Activated CD4-positive, alpha-beta T cell treated with anti-CD3 and anti-CD28 coated beads, Interleukin-2, amount 10 ng/mL, durations not matched to agents 24 days and 14 days (primary cell): ENCODE data around the gene PLEKHG1. TPM values are rescaled to one million over a fixed set of nuclear protein-coding genes. Genes with fewer than 3 reads are reported as not detected.

ENCODE experiments used
- DNase-seq: peaks from one replicate; pipeline ENCODE4 v3.0.0; 2022
- H3K27ac Mint-ChIP-seq: one replicate; pipeline ENCODE4 v1.8.0; 2022; ENCODE audit warnings: mild to moderate bottlenecking, mixed read lengths
- H3K27me3 Mint-ChIP-seq: one replicate; pipeline ENCODE4 v1.8.0; 2022; ENCODE audit warnings: mixed read lengths
- H3K36me3 Mint-ChIP-seq: one replicate; pipeline ENCODE4 v1.8.0; 2022; ENCODE audit warnings: low read depth, mild to moderate bottlenecking, mixed read lengths
- H3K4me1 Mint-ChIP-seq: one replicate; pipeline ENCODE4 v1.8.0; 2021; ENCODE audit warnings: mixed read lengths
- H3K4me3 Mint-ChIP-seq: one replicate; pipeline ENCODE4 v1.8.0; 2022; ENCODE audit warnings: mild to moderate bottlenecking, moderate library complexity, mixed read lengths
- H3K9me3 Mint-ChIP-seq: one replicate; pipeline ENCODE4 v1.8.0; 2021; ENCODE audit warnings: mixed read lengths
- intact Hi-C: fragments of 100-400 bp; cut with micrococcal nuclease; formaldehyde crosslinking; loops from one replicate; pipeline ENCODE4 v1.15.1; 2023
- total RNA-seq: library from RNA; stranded (reverse); gene quantifications from 2 replicates; pipeline ENCODE4 v1.2.3, GENCODE V29; 2022

The PLEKHG1 gene
- total RNA-seq: 0.42 and 0.47 TPM in 2 replicates

DNA sequence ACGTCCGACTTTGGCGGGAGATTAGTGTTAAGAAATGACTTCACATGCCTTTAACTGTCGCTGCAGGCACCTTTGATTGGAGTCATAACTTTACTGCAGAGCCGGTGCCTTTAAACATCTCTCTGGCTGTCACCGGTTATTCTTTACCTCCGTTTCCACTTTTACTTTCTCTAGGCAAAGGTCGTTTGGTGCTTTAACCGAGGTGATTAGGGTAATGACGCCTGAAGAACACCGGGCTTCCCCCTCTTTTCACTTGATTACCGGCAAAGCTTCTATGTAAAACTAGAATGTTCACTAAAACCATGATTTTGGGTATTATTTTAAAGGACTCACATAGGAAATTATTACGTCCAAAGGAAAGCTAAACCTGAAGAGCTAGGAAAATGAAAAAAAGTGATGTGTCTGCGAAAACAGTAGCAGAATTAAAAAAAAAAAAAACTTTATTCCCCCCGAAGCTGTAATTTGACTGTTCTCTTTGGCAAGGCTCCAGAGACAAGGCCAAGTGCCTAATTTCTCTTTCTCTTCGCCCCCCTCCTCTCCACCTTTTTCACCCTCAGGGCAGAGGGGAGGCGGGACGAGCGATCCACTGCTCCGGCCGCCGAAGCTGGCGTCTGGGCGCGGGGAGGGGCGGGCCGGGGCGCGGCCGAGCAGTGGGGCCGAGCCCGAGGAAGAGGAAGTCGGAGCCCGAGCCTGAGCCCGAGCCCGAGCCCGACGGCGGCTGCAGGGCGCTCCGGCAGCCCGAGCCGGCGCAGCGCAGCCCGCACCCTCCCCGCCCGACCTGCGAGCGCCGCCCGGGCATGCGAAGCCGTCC is at the start of gene PLEKHG1:
Gene PLEKHG1 (plus strand): TSS at position 687 of the 811 bp plus-strand sequence. CDS start 133,797 bp downstream, outside the sequence.
- Mint-ChIP-seq H3K4me1 (peaks cover 15% of the 10 kb centered on the region), H3K9me3 (no peaks in the 10 kb centered on the region), H3K4me3 (peak within 1 kb of the TSS; percentile 88), H3K36me3 (no peaks in the 10 kb centered on the region), H3K27ac (peak within 1 kb of the TSS; percentile 43), H3K27me3 (peaks cover 55% of the 10 kb centered on the region)
- peak; percentile 86 for DNase-seq
- intact Hi-C loops: loop anchor here (2.0 kb wide), 1 partner anchor 181 kb away; no protein-coding TSS in a partner anchor

- H3K4me1 Mint-ChIP-seq: no peaks in the 10 kb centered on the region
Observed at GRCh38 chr6:150550244-150550643, 49.4 kb upstream of the PLEKHG1 start.

GRCh38 chr6:150557043-150557599 is 42.6 kb upstream of the PLEKHG1 start:
- DNase-seq: no peak
- no peaks in the 10 kb centered on the region for H3K9me3 Mint-ChIP-seq
- no peaks in the 10 kb centered on the region for H3K36me3 Mint-ChIP-seq
- no peak overlapping the region for H3K27ac Mint-ChIP-seq
- no peaks in the 10 kb centered on the region for H3K4me1 Mint-ChIP-seq
- no peak overlapping the region for H3K4me3 Mint-ChIP-seq
- peaks cover 10% of the 10 kb centered on the region for H3K27me3 Mint-ChIP-seq
- intact Hi-C loops: no loop called here

More at GRCh38 chr6:150550244-150550643, 49.4 kb upstream of the PLEKHG1 start:
- peaks cover 14% of the 10 kb centered on the region for H3K27me3 Mint-ChIP-seq
- DNase-seq: no peak
- no peak overlapping the region for H3K4me3 Mint-ChIP-seq
- H3K9me3 Mint-ChIP-seq: no peaks in the 10 kb centered on the region
- intact Hi-C loops: no loop called here
- no peak overlapping the region for H3K27ac Mint-ChIP-seq
- H3K36me3 Mint-ChIP-seq: no peaks in the 10 kb centered on the region

DNA sequence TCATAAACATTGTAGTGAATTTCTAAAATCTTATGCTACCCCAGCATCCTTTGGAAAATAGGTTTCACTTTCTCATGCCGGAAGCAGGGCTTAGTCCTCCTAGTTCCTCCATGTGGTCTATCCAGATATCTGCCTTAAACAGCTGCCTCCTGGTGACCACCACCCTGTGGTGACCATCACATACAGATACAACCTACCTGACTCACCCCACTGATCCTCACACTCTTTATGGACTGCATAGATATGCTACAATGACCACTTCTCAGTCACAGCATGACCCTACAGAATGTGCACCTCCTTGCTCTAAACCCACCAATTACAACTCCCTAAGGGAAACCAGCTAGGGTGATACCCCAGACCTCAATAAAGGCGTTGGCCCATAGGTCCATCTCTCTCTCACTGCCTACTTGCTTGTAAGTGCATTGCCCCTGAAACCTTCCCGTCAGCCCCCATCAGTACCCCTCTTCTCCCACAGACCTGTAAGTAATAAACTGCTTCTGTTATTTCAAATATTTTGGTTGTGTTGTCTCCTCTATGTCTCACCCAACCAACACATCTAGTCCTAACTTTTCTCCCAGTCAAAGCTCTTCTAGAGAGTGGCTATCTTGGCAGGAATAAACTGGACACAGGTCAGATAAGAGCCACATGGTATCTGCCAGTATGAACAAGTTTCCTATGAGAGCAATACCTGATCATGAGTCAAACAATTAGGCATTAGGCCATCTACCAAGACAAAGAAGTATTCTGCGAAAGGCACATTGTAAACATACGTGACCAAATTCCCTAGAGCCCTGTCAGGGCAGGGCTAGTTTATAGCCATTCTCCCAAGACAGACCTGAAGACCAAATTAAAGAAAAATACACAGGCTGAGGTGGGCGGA is 39.4 kb upstream of the PLEKHG1 start:
- no peaks in the 10 kb centered on the region for H3K4me1 Mint-ChIP-seq
- H3K36me3 Mint-ChIP-seq: no peaks in the 10 kb centered on the region
- H3K27ac Mint-ChIP-seq: no peak overlapping the region
- H3K27me3 Mint-ChIP-seq: peaks cover 13% of the 10 kb centered on the region
- intact Hi-C loops: no loop called here
- H3K4me3 Mint-ChIP-seq: no peak overlapping the region
- DNase-seq: no peak
- no peaks in the 10 kb centered on the region for H3K9me3 Mint-ChIP-seq

- H3K4me1 Mint-ChIP-seq: no peaks in the 10 kb centered on the region
- no peak for DNase-seq
- no peaks in the 10 kb centered on the region for H3K9me3 Mint-ChIP-seq
- no peaks in the 10 kb centered on the region for H3K36me3 Mint-ChIP-seq
- peaks cover 15% of the 10 kb centered on the region for H3K27me3 Mint-ChIP-seq
- no peak overlapping the region for H3K27ac Mint-ChIP-seq
- intact Hi-C loops: no loop called here
- H3K4me3 Mint-ChIP-seq: no peak overlapping the region
Observed at GRCh38 chr6:150560884-150561219, 38.8 kb upstream of the PLEKHG1 start.

DNA sequence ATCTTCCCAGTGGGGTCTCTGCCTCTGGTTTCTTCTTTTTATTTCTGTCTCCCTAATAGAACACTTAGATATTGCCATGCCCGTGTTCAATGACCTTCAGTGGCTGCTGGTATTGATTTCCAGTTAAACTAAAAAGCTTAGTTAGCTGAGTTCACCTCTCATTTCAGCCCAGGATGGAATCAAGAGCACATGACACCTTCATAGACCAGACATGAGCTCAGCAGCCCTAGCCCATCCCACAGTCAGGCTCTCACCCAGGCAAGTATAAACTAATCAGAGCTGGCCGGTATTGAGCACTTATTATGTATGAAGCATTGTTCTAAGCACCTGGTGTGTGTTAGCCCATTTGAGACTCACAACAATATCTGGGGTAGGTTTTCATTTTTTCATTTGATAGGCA is 33.7 kb upstream of the PLEKHG1 start:
- DNase-seq: no peak
- Mint-ChIP-seq H3K4me1 (no peaks in the 10 kb centered on the region), H3K27ac (no peak overlapping the region), H3K27me3 (peaks cover 15% of the 10 kb centered on the region), H3K4me3 (no peak overlapping the region), H3K9me3 (no peaks in the 10 kb centered on the region), H3K36me3 (no peaks in the 10 kb centered on the region)
- intact Hi-C loops: no loop called here

- no peak for DNase-seq
- H3K4me3 Mint-ChIP-seq: no peak overlapping the region
- intact Hi-C loops: no loop called here
- H3K36me3 Mint-ChIP-seq: no peaks in the 10 kb centered on the region
- no peaks in the 10 kb centered on the region for H3K9me3 Mint-ChIP-seq
- no peak overlapping the region for H3K27ac Mint-ChIP-seq
- peaks cover 15% of the 10 kb centered on the region for H3K27me3 Mint-ChIP-seq
- H3K4me1 Mint-ChIP-seq: no peaks in the 10 kb centered on the region
Observed at GRCh38 chr6:150566486-150566885, 33.2 kb upstream of the PLEKHG1 start.

DNA sequence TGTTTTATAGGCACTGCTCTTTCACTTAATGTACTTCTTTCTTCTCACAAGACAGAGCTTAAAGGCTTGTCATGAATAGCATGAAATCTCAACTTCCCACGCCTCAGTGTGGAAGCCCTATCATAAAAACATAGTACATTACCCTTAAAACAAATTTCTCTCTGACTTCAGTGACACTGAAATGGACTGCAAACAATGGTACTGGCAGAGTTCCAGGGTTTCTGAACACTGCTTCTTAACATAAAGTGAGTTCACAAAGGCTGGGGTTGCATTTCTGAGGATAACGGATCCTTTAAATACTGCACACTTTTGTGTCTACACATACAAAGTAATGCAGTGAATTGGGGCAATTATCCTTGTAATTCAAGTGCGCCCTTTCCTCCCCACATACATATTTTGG is 32.3 kb upstream of the PLEKHG1 start:
- Mint-ChIP-seq H3K36me3 (no peaks in the 10 kb centered on the region), H3K4me3 (no peak overlapping the region), H3K4me1 (no peaks in the 10 kb centered on the region), H3K27ac (no peak overlapping the region), H3K27me3 (peaks cover 15% of the 10 kb centered on the region), H3K9me3 (no peaks in the 10 kb centered on the region)
- DNase-seq: no peak
- intact Hi-C loops: no loop called here

DNA sequence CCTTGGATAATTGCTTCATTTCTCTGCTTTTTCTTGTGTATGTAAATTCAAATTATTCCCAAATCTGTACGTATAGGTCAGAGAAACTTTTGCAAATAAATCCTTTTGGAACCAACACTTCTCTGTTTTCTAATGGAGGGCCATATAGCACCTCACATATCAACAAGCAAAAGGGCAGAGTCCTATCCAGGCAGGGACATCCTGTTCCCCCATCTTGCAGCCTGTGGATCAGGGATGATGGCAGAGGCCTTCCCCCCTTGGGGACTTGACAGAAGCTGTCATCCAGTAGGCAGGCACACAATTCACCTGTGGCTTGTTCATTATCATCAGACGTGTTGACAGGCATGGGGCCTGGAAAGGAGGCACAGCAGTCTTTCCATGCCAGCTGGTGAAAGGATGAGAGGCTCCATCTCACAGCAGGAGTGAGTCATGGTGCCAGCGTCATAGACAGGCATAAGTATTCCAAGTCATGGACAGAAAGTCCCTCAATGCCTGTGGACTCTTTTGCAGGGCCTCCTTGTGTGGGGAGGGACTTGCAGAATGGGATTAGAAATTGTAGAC is 31.8 kb upstream of the PLEKHG1 start:
- Mint-ChIP-seq H3K4me3 (no peak overlapping the region), H3K27ac (no peak overlapping the region), H3K4me1 (no peaks in the 10 kb centered on the region), H3K36me3 (no peaks in the 10 kb centered on the region), H3K9me3 (no peaks in the 10 kb centered on the region), H3K27me3 (peaks cover 17% of the 10 kb centered on the region)
- intact Hi-C loops: no loop called here
- no peak for DNase-seq

DNA sequence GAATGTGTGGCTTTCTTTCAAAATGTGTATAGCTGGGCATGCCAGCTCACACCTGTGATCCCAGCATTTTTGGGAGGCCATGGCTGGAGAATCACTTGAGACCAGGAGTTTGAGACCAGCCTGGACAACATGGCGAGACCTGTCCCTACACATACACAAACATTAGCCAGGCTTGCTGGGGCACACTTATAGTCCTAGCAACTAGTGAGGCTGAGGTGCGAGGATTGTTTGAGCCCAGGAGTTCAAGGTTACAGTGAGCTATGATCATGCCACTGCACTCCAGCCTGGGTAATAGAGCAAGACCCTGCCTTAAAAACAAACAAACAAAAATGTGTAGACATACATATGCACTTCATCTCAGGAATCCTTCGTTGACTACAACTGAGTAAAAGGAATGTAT is 31.1 kb upstream of the PLEKHG1 start:
- no peak overlapping the region for H3K4me3 Mint-ChIP-seq
- H3K27ac Mint-ChIP-seq: no peak overlapping the region
- no peaks in the 10 kb centered on the region for H3K9me3 Mint-ChIP-seq
- intact Hi-C loops: no loop called here
- H3K36me3 Mint-ChIP-seq: no peaks in the 10 kb centered on the region
- DNase-seq: no peak
- H3K27me3 Mint-ChIP-seq: peaks cover 21% of the 10 kb centered on the region
- H3K4me1 Mint-ChIP-seq: no peaks in the 10 kb centered on the region

DNA sequence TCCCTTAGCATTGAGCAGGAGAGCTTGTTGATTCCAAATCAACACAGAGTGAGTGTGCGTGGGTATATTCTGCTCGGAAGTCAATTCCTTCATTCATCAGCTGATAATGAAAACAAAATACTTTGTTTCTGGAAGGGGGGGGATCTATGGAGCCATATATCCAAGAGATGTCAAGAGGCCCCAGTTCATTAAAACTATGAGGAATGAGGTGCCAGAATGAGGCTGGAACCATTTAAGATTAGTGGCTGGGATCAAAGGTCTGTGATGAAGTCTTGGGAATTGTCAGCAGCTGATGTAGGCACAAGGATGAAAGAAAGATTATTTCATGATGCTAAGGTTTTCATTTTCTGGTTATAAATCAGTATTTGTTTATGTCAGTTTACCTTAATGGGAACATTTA is 30.5 kb upstream of the PLEKHG1 start:
- Mint-ChIP-seq H3K27me3 (peaks cover 24% of the 10 kb centered on the region), H3K27ac (no peak overlapping the region), H3K9me3 (no peaks in the 10 kb centered on the region), H3K4me1 (no peaks in the 10 kb centered on the region), H3K4me3 (no peak overlapping the region), H3K36me3 (no peaks in the 10 kb centered on the region)
- DNase-seq: no peak
- intact Hi-C loops: no loop called here

- H3K4me3 Mint-ChIP-seq: no peak overlapping the region
- DNase-seq: no peak
- no peaks in the 10 kb centered on the region for H3K9me3 Mint-ChIP-seq
- intact Hi-C loops: no loop called here
- H3K27me3 Mint-ChIP-seq: peaks cover 20% of the 10 kb centered on the region
- no peaks in the 10 kb centered on the region for H3K36me3 Mint-ChIP-seq
- no peak overlapping the region for H3K27ac Mint-ChIP-seq
- no peaks in the 10 kb centered on the region for H3K4me1 Mint-ChIP-seq
Observed at GRCh38 chr6:150573041-150573681, 26.5 kb upstream of the PLEKHG1 start.

GRCh38 chr6:150575836-150576235 is 23.8 kb upstream of the PLEKHG1 start:
- intact Hi-C loops: no loop called here
- no peaks in the 10 kb centered on the region for H3K9me3 Mint-ChIP-seq
- no peak overlapping the region for H3K27ac Mint-ChIP-seq
- H3K27me3 Mint-ChIP-seq: peaks cover 17% of the 10 kb centered on the region
- DNase-seq: no peak
- H3K4me1 Mint-ChIP-seq: no peaks in the 10 kb centered on the region
- no peak overlapping the region for H3K4me3 Mint-ChIP-seq
- no peaks in the 10 kb centered on the region for H3K36me3 Mint-ChIP-seq
